ENCODE results near the gene NPY4R. TPM values are rescaled to one million over a fixed set of nuclear protein-coding genes. Genes with fewer than 3 reads are reported as not detected.
"Not testable (repeated sequence)": the region's sequence is repeated elsewhere in the genome, so short reads cannot be mapped to it uniquely, and the experiment has no call there.

NPY4R gene
- total RNA-seq, 4 donors from 2014 or later, result 1.9 to 3.5 TPM; not detected in 2

DNA sequence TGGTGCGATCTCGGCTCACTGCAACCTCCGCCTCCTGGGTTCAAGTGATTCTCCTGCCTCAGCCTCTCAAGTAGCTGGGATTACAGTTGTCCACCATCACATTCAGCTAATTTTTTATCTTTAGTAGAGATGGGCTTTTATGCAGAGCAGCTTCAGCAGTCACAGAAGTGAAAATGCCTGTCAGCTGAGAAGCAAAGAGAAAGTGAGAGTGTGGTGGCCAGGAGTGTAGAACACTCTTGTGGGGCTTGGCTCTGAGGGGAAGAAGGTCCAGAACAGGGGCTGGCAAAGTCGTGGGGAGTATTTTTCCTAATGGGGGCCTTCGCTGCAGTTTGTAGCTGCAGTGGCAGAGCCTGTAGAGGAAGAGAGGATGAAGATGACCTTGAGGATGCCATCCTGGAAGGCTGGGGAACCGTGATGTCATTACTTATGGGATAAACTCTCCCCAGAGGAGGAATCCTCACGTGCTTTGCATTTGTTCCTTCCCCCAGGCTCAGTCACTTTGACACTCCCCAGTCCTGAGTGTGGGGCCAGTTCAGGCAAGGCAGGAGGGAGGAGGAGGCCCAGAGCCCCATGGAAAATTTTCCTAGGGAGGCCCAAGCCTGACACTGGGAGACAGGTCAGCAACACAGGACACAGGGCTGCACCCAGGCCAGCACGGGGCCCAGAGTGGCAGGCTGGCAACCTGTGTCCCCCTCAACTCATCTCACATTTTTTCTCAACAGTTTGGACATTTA lies 20.2 kb downstream of the NPY4R start:
- peak in 1 of 2 donors; percentile 13 for DNase-seq (ENCODE audit: low spot score in 2 of 2)
- H3K4me3 ChIP-seq (ENCODE audit: low read depth, poor library complexity, severe bottlenecking); intact Hi-C loops (cut with DNase I; ENCODE audit: low total_unique reads): not testable (repeated sequence)
- 90 to 91% methylated on average over 3 to 4 of the region's 8 CpGs for WGBS, 2 donors

GRCh38 chr10:46443422-46443821 lies 22.3 kb downstream of the NPY4R start:
- H3K4me3 ChIP-seq (ENCODE audit: low read depth, poor library complexity, severe bottlenecking); DNase-seq (ENCODE audit: low spot score in 2 of 2); intact Hi-C loops (cut with DNase I; ENCODE audit: low total_unique reads): not testable (repeated sequence)
- WGBS, 2 donors, result 42% methylated on average over 1 of the region's 1 CpG; no CpG with 5 or more reads in 1 of the 2 donors

- WGBS, 2 donors, result 41 to 56% methylated on average over 10 of the region's 10 CpGs
- DNase-seq (ENCODE audit: low spot score in 2 of 2); intact Hi-C loops (cut with DNase I; ENCODE audit: low total_unique reads); H3K4me3 ChIP-seq (ENCODE audit: low read depth, poor library complexity, severe bottlenecking): not testable (repeated sequence)
Observed at GRCh38 chr10:46442706-46443275, 23.0 kb downstream of the NPY4R start.

- H3K4me3 ChIP-seq (ENCODE audit: low read depth, poor library complexity, severe bottlenecking); DNase-seq (ENCODE audit: low spot score in 2 of 2); intact Hi-C loops (cut with DNase I; ENCODE audit: low total_unique reads): not testable (repeated sequence)
- 52 to 55% methylated on average over 2 to 7 of the region's 7 CpGs for WGBS, 2 donors
Observed at GRCh38 chr10:46441837-46442278, 23.9 kb downstream of the NPY4R start.

- WGBS, 2 donors, result no CpG with 5 or more reads among the region's 4 CpGs
- intact Hi-C loops (cut with DNase I; ENCODE audit: low total_unique reads); H3K4me3 ChIP-seq (ENCODE audit: low read depth, poor library complexity, severe bottlenecking): not testable (repeated sequence)
- peak in 1 of 2 donors; percentile 66 for DNase-seq (ENCODE audit: low spot score in 2 of 2)
Observed at GRCh38 chr10:46440942-46441341, 24.8 kb downstream of the NPY4R start.

GRCh38 chr10:46423550-46423949 lies 42.2 kb downstream of the NPY4R start:
- WGBS, 2 donors, result no CpG with 5 or more reads among the region's 2 CpGs
- DNase-seq (ENCODE audit: low spot score in 2 of 2); intact Hi-C loops (cut with DNase I; ENCODE audit: low total_unique reads): not testable (repeated sequence)

DNA sequence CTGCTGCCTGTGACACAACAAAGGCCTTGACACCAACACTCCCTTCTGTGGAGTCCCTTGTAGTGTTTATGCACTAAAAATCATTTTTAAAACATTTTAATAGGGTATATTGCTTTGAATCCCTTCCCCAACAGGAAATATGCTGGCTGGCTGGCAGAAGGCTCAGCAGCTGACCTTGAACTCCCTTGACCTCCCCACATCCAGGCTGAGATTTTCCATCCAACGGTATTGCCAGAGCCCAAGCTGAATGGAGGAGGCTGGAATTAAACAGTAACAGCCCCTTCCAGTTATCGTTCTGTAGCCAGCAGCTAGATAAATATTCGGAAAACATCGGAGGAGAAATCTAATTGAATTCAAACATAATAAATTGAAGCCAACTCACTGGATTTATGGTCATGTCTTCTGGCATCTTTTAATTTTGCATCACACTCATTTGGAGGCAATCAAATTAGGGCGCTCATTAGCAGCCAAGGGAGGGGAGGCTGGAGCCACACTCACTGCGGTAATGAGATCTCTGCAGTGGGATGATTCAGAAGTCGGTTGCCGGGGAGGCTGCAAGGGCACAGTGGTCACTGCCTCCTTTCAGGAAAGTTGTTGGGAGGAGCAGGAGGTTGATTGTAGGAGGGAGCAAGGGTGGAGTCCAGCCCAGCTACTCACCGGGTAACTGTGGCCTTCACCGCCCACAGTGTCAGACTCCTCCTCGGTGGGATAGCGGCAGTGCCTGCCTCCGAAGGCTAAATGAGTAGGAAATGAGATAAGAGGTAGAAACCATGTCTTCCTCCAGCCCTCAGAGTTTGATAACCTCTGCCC lies 46.0 kb downstream of the NPY4R start:
- intact Hi-C loops (cut with DNase I; ENCODE audit: low total_unique reads); H3K4me3 ChIP-seq (ENCODE audit: low read depth, poor library complexity, severe bottlenecking); DNase-seq (ENCODE audit: low spot score in 2 of 2): not testable (repeated sequence)
- WGBS, 2 donors, result 33 to 52% methylated on average over 4 of the region's 13 CpGs

More at GRCh38 chr10:46423550-46423949, 42.2 kb downstream of the NPY4R start:
- H3K4me3 ChIP-seq (ENCODE audit: low read depth, poor library complexity, severe bottlenecking), result not testable (repeated sequence)

DNA sequence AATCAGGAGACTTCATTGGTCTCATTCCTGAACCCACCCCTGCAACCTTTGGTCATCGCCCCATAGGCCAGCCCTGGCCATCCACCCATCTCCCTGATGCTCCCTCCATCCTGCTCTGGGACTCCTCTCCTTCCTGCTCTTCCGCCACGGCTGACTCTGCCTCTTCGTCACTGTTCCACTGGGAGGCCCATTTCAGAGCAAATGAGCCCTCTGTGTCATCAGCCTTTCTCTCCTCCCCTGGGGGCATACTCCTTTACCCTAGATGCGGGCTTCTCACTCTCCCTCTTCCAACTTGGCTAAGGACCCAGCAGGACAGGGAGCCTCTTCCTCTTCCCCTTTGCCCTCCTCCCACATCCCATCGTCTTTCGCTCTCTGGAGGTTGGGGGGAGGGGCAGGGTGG lies 47.5 kb downstream of the NPY4R start:
- 81% methylated on average over 3 of the region's 7 CpGs; no CpG with 5 or more reads in 1 of the 2 donors for whole genome bisulfite sequencing, 2 donors
- H3K4me3 ChIP-seq (ENCODE audit: low read depth, poor library complexity, severe bottlenecking); DNase-seq (ENCODE audit: low spot score in 2 of 2); intact Hi-C loops (cut with DNase I; ENCODE audit: low total_unique reads): not testable (repeated sequence)

DNA sequence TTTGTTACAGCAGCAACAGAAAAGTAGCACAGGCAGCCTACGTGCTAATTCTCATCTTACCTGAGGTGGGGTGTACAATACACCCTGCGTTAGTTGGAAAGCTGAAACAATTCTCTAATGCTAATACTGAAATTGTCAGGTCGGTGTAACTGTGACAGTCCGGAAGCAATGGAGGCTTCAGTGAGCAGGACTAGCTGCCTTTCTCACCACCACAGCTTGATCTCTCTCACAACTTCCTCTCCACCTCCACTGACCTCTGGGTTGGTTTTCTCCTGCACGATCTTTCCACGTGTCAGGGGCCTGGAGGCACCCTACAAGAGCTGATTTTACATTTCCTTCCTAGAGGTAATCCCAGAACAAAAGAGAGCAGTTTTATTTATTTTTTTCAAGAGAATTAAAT lies 50.5 kb downstream of the NPY4R start:
- intact Hi-C loops (cut with DNase I; ENCODE audit: low total_unique reads); DNase-seq (ENCODE audit: low spot score in 2 of 2); H3K4me3 ChIP-seq (ENCODE audit: low read depth, poor library complexity, severe bottlenecking): not testable (repeated sequence)
- WGBS, 2 donors, result 84 to 89% methylated on average over 5 to 6 of the region's 6 CpGs

- WGBS, 2 donors, result no CpG with 5 or more reads among the region's 5 CpGs
- DNase-seq (ENCODE audit: low spot score in 2 of 2); H3K4me3 ChIP-seq (ENCODE audit: low read depth, poor library complexity, severe bottlenecking); intact Hi-C loops (cut with DNase I; ENCODE audit: low total_unique reads): not testable (repeated sequence)
Observed at GRCh38 chr10:46412665-46413064, 53.1 kb downstream of the NPY4R start.

DNA sequence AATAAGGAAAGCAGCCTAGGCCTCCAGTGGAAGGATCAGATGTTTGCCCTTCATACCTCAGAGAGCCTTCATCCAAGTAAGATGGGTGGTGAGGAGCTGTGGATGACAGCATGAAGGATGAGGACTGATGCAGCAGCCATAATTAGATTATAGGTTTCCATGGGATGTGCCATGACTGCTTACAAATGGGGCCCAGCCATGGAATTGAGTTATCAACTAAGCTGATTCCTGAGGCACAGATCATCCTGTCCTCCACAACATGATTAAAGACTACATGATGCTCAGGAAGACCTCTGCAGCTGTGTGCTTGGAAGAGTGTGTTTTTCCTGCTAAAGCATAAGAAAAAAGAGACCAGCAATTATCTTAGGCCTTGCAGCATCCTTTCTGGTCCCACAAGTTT lies 54.6 kb downstream of the NPY4R start:
- intact Hi-C loops (cut with DNase I; ENCODE audit: low total_unique reads); H3K4me3 ChIP-seq (ENCODE audit: low read depth, poor library complexity, severe bottlenecking); DNase-seq (ENCODE audit: low spot score in 2 of 2): not testable (repeated sequence)

Other genes with a start within 250 kb of the NPY4R start
- gene ANTXRL, start 179.0 kb downstream of the NPY4R start, total RNA-seq, result not detected
- gene ANXA8L1, start 90.2 kb downstream of the NPY4R start, total RNA-seq, result 100 to 1,000 TPM; 232 to 368 (median 307) TPM
- gene GPRIN2, start 90.7 kb upstream of the NPY4R start, total RNA-seq, result 100 to 1,000 TPM in 1 of 4 donors, 10 to 100 TPM in 3; 50.5 to 118 (median 61.8) TPM
- 1 to 10 TPM in 3 of 4 donors, under 1 TPM in 1; 0.55 to 4.1 (median 2.0) TPM for gene SYT15, start 113.2 kb upstream of the NPY4R start, total RNA-seq

All from lower leg skin (tissue), 4 donors.